Thyroid gland (tissue), 4 donors: ENCODE measurements around the gene ADARB1.

Source experiments
- POLR2A ChIP-seq, 2 donors: fragments of 450-650 bp; IDR thresholded peaks; one replicate each; pipeline ENCODE4 v1.6.1; 2017; ENCODE audit warnings: antibody characterized with exemption in 2 of 2, mild to moderate bottlenecking in 2 of 2, moderate library complexity in 1 of 2
- TF ChIP-seq, protein P1 (sequence below), 6 experiments: fragments of 200-600 bp in 3 of 6; fragments of 450-650 bp in 3 of 6; sonication (generic) in 3 of 6; IDR thresholded peaks; one replicate each; pipeline ENCODE4 v1.5.1; 2016 to 2019; ENCODE audit warnings: antibody characterized with exemption in 6 of 6, mild to moderate bottlenecking in 2 of 6, inconsistent platforms in 1 of 6, moderate library complexity in 1 of 6

DNA sequence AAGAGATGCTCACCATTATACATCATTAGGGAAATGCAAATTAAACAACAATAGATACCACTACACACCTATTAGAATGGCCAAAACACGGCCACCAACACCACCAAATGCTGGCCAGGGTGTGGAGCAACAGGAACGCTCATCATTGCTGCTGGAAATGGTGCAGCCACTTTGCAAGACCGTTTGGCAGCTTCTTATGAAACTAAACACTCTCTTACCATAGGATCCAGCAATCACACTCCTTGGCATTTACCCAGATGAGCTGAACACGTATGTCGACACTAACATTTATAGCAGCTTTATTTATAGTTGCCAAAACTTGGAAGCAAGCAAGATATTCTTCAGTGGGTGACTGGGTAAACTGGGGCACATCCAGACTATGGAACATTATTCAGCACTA is 28.9 kb upstream of the ADARB1 start:
- TF ChIP-seq, protein P1, sequence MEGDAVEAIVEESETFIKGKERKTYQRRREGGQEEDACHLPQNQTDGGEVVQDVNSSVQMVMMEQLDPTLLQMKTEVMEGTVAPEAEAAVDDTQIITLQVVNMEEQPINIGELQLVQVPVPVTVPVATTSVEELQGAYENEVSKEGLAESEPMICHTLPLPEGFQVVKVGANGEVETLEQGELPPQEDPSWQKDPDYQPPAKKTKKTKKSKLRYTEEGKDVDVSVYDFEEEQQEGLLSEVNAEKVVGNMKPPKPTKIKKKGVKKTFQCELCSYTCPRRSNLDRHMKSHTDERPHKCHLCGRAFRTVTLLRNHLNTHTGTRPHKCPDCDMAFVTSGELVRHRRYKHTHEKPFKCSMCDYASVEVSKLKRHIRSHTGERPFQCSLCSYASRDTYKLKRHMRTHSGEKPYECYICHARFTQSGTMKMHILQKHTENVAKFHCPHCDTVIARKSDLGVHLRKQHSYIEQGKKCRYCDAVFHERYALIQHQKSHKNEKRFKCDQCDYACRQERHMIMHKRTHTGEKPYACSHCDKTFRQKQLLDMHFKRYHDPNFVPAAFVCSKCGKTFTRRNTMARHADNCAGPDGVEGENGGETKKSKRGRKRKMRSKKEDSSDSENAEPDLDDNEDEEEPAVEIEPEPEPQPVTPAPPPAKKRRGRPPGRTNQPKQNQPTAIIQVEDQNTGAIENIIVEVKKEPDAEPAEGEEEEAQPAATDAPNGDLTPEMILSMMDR (IDR thresholded peaks at IDR 0.05) = no peak
- TF ChIP-seq POLR2A (IDR thresholded peaks at IDR 0.05) = no peak
